IPS-NIHi7 (cell line): ENCODE results near the gene TMED5.
"Not testable (repeated sequence)": the region's sequence is repeated elsewhere in the genome, so short reads cannot be mapped to it uniquely, and the experiment has no call there.

Experiments used
- DNase-seq: peaks from one replicate; pipeline ENCODE4 v3.0.0; 2012; ENCODE audit warnings: mixed read lengths; ENCODE audit errors: extremely low spot score

TMED5 gene

DNA sequence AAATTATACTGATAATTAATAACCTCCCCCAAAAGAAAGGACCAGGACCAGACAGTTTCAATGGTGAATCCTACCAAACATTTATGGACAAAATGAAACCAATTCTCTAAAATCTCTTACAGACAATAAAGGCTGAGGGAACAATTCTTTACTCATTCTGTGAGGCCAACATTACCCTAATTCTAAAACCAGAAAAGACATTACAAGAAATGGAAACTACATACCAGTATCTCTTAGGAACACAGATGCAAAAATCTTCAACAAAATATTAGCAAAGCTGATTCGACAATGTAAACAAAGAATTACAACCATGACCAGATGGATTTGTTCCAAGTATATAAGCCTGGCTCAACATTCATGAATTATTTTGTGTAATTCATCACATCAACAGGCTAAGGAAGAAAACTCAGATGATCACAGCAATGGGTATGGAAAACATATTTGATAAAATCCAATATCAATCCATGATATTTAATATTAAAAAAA lies 8.6 kb downstream of the TMED5 start:
- no peak for DNase-seq

GRCh38 chr1:93170141-93170678 lies 10.0 kb downstream of the TMED5 start:
- not testable (repeated sequence) for DNase-seq

DNA sequence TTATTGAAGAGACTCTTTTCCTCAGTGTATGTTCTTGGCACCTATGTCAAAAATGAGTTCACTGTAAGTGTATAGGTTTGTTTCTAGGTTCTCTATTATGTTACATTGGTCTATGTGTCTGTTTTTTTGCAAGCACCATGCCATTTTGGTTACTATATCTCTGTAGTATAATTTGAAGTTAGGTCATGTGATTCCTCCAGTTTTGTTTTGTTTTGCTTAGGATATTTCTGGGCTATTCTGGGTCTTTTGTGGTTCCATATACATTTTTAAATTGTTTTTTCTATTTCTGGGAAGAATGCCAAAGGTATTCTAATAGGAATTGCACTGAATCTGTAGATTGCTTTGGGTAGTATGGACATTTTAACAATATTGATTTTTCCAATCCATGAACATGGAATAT lies 13.2 kb downstream of the TMED5 start:
- DNase-seq, result no peak

DNA sequence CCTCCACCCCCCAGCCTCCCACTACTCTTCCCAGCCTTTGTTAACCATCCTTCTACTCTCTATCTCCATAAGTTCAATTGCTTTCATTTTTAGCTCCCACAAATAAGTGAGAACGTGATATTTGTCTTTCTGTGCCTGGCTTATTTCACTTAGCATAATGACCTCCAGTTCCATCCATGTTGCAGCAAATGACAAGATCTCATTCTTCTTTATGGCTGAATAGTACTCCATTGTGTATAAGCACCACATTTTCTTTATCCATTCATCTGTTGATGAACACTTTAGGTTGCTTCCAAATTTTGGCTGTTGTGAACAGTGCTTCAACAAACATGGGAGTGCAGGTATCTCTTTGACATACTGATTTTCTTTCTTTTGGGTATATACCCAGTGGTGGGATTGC lies 14.3 kb downstream of the TMED5 start:
- DNase-seq, result not testable (repeated sequence)

DNA sequence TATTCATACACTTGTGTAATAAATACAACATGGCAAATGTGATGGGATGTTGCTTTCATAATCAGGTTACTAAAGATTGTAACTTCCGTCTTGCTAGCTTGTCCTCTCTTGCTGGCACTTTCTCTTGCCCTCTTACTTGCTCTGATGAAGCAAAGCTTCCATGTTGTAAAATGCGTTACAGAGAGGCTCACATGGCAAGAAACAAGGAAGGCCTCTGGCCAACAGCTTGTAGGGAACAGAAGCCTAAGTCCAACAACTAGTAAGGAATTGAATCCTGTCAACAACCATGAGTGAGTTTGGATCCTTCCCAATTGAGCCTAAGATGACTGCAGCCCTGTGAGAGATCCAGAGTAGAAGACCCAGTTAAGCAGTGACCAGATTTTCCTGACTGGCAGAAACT lies 15.4 kb downstream of the TMED5 start:
- no peak for DNase-seq

DNA sequence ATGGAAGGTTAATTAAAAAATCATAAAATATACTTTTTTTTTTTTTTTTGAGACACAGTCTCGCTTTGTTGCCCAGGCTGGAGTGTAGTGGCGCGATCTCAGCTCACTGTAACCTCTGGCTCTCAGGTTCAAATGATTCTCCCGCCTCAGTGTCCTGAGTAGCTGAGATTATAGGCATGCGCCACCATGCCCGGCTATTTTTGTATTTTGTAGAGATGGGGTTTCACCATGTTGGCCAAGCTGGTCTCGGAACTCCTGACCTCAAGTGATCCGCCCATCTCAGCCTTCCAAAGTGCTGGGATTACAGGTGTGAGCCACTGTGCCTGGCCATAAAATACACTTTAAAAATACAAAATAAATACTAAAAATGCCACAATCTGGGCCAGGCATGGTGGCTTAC lies 16.9 kb downstream of the TMED5 start:
- DNase-seq, result not testable (repeated sequence)

DNA sequence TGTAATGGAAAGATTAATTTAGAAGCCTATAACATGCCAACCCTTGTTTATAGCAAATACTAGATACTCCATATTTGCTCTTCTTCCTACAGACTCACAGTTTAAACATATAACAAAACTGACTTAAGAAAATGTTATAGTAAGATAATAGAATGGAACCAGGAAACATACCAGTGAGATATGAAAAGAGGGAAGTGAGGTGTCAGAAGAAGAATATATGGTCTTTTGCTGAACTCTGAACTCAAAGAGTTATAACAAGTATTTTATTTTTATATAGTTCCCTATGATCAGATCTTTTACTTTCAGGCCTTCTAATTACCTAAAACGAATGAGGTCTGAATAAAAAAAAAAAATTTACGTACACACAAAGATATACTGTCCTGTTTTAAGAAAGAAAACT lies 20.9 kb downstream of the TMED5 start:
- no peak for DNase-seq

DNA sequence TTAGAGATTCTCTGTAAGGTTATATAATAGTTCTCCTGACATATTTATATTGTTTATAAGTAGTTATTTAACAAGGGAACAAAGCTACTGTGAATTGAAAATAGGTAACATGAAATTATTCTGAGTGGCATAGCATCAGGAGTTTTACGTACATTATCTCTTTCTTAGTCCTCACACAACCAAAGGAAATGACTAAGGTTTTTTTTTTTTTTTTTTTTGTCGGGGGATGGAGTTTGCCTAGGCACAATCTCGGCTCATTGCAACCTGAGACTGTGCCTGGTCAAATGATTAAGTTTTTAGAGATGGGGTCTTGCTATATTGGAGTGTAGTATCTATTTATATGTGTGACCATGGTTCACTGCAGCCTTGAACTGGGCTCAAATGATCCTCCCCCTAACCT lies 24.9 kb downstream of the TMED5 start:
- no peak for DNase-seq

DNA sequence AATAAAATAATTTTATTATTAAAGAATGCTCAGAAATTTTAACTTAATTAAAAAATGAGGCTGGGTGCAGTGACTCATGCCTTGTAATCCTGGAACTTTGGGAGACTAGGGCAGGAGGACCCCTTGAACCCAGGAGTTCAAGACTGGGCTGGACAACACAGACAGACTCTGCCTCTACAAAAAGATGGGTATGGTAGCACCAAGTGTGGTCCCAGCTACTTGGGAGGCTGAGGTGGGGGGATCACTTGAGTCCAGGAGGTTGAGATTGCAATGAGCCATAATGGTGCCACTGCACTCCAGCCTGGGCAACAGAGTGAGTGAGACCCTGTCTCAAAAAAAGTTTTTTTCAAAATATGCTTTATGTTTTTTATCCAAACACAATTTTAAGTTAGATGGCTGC lies 25.3 kb downstream of the TMED5 start:
- DNase-seq, result no peak

DNA sequence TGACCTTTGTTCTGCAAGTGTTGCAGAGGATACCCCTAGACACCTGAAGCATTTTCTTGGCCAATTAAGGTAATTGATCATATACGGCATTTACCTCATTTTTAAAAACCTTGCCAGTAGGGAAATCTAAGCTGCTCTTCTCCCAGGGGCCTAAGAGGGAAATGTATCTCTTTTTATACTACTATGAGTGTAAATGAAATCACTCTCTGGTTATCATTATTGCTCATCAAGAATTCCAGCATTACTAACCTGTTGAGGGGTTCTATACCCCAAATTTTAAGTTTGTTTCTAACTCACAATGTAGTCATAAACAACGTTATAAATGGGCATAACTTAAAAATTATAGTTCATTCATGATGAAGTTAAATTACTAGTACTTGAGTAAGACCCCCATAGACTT lies 27.4 kb downstream of the TMED5 start:
- no peak for DNase-seq

DNA sequence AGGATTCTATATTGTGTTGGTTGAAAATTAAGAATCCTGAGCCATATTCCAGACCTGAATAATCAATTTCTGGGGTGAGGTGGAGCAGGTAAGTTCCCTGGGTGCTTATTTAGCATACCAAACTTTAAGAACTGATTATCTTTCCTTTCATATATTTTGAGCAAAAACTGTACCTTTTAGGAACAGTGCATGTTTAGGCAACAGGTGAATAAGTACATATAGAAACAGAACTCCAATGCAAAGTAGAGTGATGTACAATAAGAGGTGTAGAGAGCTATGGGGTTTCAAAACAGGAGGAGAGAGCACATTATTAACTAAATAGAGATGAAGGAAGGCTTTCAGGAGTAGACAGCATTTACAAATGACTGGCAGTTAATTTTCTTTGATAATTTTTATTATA lies 28.7 kb downstream of the TMED5 start:
- DNase-seq, result no peak

DNA sequence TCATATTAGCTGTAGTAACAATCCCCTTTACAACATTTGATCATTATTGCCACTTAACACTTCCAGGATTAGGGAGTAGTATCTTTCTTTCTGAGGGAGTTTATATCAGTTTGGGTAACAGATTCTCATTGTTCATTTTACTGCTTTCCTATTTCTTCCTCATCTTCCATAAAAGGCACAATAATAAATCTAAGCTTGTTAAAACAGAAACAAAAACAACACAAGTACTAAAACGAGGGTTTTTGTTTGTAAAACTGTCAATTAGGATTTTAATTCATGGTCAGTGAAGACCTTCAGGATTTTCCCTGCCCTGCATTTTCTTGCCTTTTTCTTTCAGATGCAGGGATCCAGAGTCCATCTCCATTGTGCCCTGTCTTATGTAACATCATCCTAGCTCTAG lies 29.5 kb downstream of the TMED5 start:
- no peak for DNase-seq

GRCh38 chr1:93148001-93148400 lies 32.2 kb downstream of the TMED5 start:
- no peak for DNase-seq

- DNase-seq, result no peak
These were observed 36.4 kb downstream of the TMED5 start for GRCh38 chr1:93143769-93144168.

GRCh38 chr1:93143136-93143535 lies 37.1 kb downstream of the TMED5 start:
- no peak for DNase-seq

- DNase-seq, result no peak
These were observed 38.1 kb downstream of the TMED5 start for GRCh38 chr1:93142161-93142560.

DNA sequence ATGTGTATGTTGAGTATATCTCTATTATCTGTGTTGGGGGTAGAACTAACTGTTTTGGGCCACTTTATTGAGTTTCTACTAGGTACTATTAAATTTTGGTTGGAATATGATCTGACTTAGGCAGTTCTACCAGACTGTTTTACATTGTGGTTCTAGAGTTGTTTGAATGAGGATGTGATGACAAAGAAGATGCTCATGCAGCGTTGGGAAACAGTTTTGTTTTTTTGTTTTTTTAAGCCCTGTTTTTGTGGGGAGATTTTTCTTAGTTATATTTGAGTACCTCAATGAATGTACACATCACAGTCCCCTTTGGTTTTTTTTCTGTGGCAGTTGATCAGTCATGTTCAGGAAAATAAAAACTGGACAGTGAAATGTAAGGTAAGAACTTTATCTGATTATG lies 40.1 kb downstream of the TMED5 start:
- no peak for DNase-seq

DNA sequence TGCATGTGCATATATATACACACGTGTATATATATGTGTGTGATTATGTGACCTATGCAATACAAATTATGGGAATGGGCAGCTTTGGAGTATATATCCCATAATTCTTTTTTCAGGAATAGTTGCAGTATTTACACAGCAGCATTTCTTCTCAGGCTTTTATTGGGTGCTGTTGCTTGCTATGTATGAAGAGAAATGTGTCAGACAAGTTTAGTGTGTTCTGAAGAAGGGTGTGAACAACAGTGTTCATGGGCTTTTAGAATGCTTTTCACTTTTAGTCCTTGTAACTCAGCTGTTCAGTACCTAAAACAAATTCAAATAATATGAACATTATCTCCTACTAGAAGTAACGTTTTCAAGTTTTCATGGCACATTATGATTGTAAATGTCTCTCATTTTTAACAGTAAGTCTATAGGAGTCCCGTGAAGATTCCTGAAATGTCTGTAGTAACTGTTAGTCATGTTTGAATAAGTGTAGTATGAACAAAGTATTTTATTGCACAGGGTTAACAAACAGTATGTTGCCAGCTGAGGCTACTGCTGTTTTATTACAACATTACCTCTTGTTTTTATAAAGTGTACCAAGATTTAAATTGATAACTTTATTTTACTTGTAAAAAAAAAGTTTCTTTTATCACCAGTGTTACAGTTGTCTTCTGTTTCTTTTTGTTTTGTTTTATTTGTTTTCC lies 42.5 kb downstream of the TMED5 start:
- DNase-seq, result no peak

- no peak for DNase-seq
These were observed 43.8 kb downstream of the TMED5 start for GRCh38 chr1:93136445-93136844.

DNA sequence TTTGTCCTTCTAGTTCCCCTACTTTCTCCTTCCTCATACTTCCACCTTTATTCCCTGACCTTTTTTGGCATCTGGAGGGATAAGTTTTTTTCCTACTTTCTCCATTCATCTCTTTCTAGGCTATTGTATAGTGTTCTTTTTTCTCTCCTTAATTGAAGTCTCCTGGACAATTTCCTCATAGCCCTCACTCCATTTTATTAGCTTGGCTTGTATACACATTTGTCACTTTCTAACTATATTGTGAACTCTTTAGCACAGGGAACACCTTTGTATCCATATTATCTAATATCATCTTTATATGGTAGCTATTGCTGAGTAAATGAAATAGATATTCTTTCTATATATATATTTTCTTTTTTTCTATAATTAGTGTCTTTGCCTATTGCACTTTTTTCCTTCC lies 47.6 kb downstream of the TMED5 start:
- no peak for DNase-seq

DNA sequence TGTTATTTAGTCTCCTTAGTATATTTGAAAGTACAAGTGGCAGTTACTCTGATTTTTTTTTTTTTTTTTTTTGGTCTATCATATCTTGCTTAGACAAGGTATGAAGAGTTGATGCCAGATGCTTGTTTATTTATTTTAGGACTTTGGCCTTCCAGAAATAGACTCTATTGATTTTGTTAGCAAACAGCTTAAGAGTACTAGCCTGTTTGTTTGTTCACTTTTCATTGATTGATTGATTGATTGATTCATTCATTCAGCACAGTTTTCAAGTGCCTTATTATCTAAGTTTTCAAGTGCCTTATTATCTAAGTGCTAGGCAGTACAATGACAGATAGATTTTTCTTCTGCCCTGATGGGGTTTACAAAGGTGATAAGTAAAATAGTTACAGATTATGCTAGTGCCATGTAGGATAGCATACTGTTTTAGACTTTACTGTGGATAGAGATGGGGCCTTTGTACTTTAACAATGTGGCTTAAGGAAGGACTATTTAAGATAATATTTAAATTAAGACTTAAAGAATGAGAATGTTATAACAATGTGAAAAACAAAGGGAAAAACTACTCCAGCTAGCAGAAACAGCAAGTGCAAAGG lies 50.6 kb downstream of the TMED5 start:
- DNase-seq, result no peak

GRCh38 chr1:93124556-93125355 lies 55.5 kb downstream of the TMED5 start:
- DNase-seq, result no peak
